ENCODE measurements around the gene PLXNA4. TPM values are rescaled to one million over a fixed set of nuclear protein-coding genes. Genes with fewer than 3 reads are reported as not detected.
A peak's percentile ranks its signal among the peaks of the same experiment; 100 is the strongest.

Gene PLXNA4
- total and polyA plus RNA-seq, 2 donors from 2014 or later, result 0.17 to 3.5 TPM

DNA sequence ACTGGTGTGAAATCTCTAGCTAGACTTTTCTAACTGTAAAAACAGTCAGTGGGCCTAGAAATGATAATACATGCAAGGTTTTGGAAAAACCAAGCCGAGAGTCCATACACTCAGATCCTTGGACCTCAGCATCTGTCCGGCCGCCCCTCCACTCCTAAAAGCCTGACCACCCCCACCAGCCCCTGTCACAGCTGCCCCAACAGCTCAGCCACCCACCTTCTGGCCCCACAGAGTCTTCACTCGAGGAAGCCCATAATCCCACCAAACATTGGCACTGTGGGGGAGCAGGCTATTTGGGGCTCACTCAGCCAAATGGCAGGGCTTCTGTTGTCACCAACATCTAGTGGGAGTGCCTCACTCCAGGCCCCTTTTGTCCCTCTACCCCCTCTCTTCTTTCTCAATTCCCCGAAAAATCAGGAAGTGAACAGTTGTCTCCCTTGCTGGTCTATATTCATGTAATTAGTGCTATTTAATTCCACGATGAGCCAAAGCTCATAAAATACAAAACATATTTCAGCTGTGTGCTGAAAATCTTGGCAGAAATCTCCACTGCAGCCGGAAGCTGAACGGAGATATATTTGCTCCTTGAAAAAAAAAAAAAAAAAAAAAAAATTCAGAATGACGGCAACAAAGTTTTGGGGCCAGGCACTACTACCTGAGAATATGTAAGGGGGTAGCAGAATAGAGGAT, 55.5 kb downstream of the PLXNA4 start:
- no peak for FAIRE-seq
- TF ChIP-seq, protein P1, sequence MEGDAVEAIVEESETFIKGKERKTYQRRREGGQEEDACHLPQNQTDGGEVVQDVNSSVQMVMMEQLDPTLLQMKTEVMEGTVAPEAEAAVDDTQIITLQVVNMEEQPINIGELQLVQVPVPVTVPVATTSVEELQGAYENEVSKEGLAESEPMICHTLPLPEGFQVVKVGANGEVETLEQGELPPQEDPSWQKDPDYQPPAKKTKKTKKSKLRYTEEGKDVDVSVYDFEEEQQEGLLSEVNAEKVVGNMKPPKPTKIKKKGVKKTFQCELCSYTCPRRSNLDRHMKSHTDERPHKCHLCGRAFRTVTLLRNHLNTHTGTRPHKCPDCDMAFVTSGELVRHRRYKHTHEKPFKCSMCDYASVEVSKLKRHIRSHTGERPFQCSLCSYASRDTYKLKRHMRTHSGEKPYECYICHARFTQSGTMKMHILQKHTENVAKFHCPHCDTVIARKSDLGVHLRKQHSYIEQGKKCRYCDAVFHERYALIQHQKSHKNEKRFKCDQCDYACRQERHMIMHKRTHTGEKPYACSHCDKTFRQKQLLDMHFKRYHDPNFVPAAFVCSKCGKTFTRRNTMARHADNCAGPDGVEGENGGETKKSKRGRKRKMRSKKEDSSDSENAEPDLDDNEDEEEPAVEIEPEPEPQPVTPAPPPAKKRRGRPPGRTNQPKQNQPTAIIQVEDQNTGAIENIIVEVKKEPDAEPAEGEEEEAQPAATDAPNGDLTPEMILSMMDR (IDR thresholded peaks at IDR 0.05; ENCODE audit: borderline replicate concordance, extremely low read depth, insufficient read depth), result no peak
- H3K27me3 ChIP-seq (ENCODE audit: control insufficient read depth, insufficient read depth, low read length), result no peaks in the 10 kb centered on the region
- no peak overlapping the region for H3K9ac ChIP-seq (ENCODE audit: low read length in 3 of 3)
- H3K27ac ChIP-seq (ENCODE audit: low read depth in 2 of 2, low read length in 2 of 2), result no peak overlapping the region
- H3K4me1 ChIP-seq (ENCODE audit: control insufficient read depth in 2 of 3, insufficient read depth in 2 of 3, low read depth in 1 of 3, low read length in 3 of 3), result no peaks in the 10 kb centered on the region
- intact Hi-C loops (cut with DNase I), result no loop called here
- DNase-seq, result peak in 1 of 5 donors; percentile 66
- no peak overlapping the region for H3K4me3 ChIP-seq (ENCODE audit: low read length in 3 of 3)
- H3K36me3 ChIP-seq (ENCODE audit: control insufficient read depth in 2 of 3, insufficient read depth in 3 of 3, low read length in 3 of 3), result no peaks in the 10 kb centered on the region
- no peaks in the 10 kb centered on the region for H3K9me3 ChIP-seq (ENCODE audit: control insufficient read depth in 2 of 3, insufficient read depth in 1 of 3, low read length in 3 of 3)

GRCh38 chr7:132519936-132520335, 56.3 kb downstream of the PLXNA4 start:
- TF ChIP-seq, protein P1 (IDR thresholded peaks at IDR 0.05; ENCODE audit: borderline replicate concordance, extremely low read depth, insufficient read depth), result no peak
- Histone ChIP-seq H3K9ac (ENCODE audit: low read length in 3 of 3) (no peak overlapping the region), H3K36me3 (ENCODE audit: control insufficient read depth in 2 of 3, insufficient read depth in 3 of 3, low read length in 3 of 3) (no peaks in the 10 kb centered on the region), H3K27me3 (ENCODE audit: control insufficient read depth, insufficient read depth, low read length) (no peaks in the 10 kb centered on the region), H3K4me3 (ENCODE audit: low read length in 3 of 3) (no peak overlapping the region), H3K4me1 (ENCODE audit: control insufficient read depth in 2 of 3, insufficient read depth in 2 of 3, low read depth in 1 of 3, low read length in 3 of 3) (no peaks in the 10 kb centered on the region), H3K9me3 (ENCODE audit: control insufficient read depth in 2 of 3, insufficient read depth in 1 of 3, low read length in 3 of 3) (no peaks in the 10 kb centered on the region), H3K27ac (ENCODE audit: low read depth in 2 of 2, low read length in 2 of 2) (no peak overlapping the region)
- DNase-seq, result no peak
- intact Hi-C loops (cut with DNase I), result no loop called here
- no peak for FAIRE-seq

DNA sequence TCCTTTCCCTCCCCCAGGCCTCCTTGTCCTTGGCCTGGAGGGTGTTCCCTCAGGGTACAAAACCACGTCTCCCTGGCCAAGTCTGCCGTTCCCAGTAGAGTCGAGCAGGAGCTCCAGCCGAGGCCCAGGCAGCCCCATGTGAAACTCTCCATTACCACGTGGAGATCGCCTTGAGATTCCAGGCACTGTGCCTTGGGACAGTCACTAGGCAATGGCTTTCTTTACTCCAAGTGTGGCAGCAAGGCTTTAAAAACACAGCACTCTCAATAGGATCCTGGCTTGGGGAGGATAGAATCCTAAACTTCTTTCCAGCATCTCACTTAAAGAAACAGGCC, 57.5 kb downstream of the PLXNA4 start:
- DNase-seq, result no peak
- no peaks in the 10 kb centered on the region for H3K9me3 ChIP-seq (ENCODE audit: control insufficient read depth in 2 of 3, insufficient read depth in 1 of 3, low read length in 3 of 3)
- no peak overlapping the region for H3K27ac ChIP-seq (ENCODE audit: low read depth in 2 of 2, low read length in 2 of 2)
- no peaks in the 10 kb centered on the region for H3K36me3 ChIP-seq (ENCODE audit: control insufficient read depth in 2 of 3, insufficient read depth in 3 of 3, low read length in 3 of 3)
- TF ChIP-seq, protein P1 (IDR thresholded peaks at IDR 0.05; ENCODE audit: borderline replicate concordance, extremely low read depth, insufficient read depth), result no peak
- no peaks in the 10 kb centered on the region for H3K4me1 ChIP-seq (ENCODE audit: control insufficient read depth in 2 of 3, insufficient read depth in 2 of 3, low read depth in 1 of 3, low read length in 3 of 3)
- H3K9ac ChIP-seq (ENCODE audit: low read length in 3 of 3), result no peak overlapping the region
- intact Hi-C loops (cut with DNase I), result no loop called here
- no peak for FAIRE-seq
- H3K27me3 ChIP-seq (ENCODE audit: control insufficient read depth, insufficient read depth, low read length), result no peaks in the 10 kb centered on the region
- no peak overlapping the region for H3K4me3 ChIP-seq (ENCODE audit: low read length in 3 of 3)
